SH-SY5Y (cell line): ENCODE measurements around the gene LITAF.

Experiments
- GATA2 ChIP-seq: IDR thresholded peaks from 2 replicates; pipeline ENCODE4 v1.6.1; 2011; ENCODE audit warnings: mild to moderate bottlenecking, low read depth, low read length
- GATA3 ChIP-seq: IDR thresholded peaks from 2 replicates; pipeline ENCODE4 v1.6.1; 2011; ENCODE audit warnings: low read depth, mild to moderate bottlenecking, low read length, moderate library complexity

DNA sequence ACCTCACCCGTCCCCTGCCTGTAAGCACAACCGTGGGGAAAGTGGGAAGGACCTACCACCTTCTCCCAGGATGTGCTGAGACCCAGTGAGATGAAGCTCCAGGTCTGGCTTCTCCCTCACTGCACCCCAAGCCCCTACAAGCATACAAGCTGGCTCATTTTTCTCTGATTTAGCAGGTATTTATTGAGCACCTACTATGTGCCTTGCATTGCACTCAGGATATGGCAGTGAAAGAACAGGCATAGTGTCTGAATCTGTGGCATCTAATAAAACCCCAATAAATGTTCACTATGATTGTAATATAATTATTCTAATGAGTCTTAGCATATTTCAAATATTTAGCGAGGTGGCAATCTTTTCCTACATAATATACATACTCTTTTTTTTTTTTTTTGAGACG, 84.5 kb downstream of the LITAF start:
- TF ChIP-seq GATA3 (no peak), GATA2 (no peak)
